ENCODE results near the gene RCSD1. TPM values are rescaled to one million over a fixed set of nuclear protein-coding genes. Genes with fewer than 3 reads are reported as not detected.

RCSD1 gene
- total RNA-seq, 1 experiment from 2014 or later, result 0.50 TPM

DNA sequence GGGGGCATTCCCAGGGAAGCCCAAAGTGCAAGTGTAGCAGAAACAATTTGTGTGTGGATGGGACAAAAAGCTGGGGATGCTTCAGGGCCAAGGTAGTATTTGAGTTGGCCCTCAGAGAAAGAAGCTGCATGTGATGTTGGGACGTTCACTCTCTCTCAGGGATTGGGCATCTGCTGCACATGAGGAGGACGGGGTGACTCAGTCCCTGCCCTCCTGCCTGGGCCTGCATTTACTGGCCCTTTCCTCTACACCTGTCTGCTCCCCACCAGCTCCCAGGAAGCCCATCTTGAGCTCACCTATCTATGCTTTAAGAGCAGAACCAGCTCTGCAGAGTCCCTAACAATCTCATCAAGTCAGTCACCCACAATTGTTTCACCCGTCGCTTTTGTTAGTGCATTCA lies 68.3 kb downstream of the RCSD1 start:
- no peak for TF ChIP-seq FOXJ3 (CRISPR knock-in tag; IDR thresholded peaks at IDR 0.05; ENCODE audit: borderline replicate concordance)
- TF ChIP-seq, protein P1, sequence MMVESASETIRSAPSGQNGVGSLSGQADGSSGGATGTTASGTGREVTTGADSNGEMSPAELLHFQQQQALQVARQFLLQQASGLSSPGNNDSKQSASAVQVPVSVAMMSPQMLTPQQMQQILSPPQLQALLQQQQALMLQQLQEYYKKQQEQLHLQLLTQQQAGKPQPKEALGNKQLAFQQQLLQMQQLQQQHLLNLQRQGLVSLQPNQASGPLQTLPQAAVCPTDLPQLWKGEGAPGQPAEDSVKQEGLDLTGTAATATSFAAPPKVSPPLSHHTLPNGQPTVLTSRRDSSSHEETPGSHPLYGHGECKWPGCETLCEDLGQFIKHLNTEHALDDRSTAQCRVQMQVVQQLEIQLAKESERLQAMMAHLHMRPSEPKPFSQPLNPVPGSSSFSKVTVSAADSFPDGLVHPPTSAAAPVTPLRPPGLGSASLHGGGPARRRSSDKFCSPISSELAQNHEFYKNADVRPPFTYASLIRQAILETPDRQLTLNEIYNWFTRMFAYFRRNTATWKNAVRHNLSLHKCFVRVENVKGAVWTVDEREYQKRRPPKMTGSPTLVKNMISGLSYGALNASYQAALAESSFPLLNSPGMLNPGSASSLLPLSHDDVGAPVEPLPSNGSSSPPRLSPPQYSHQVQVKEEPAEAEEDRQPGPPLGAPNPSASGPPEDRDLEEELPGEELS (CRISPR knock-in tag; IDR thresholded peaks at IDR 0.05), result no peak
- TF ChIP-seq, protein P2, sequence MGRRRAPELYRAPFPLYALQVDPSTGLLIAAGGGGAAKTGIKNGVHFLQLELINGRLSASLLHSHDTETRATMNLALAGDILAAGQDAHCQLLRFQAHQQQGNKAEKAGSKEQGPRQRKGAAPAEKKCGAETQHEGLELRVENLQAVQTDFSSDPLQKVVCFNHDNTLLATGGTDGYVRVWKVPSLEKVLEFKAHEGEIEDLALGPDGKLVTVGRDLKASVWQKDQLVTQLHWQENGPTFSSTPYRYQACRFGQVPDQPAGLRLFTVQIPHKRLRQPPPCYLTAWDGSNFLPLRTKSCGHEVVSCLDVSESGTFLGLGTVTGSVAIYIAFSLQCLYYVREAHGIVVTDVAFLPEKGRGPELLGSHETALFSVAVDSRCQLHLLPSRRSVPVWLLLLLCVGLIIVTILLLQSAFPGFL (CRISPR knock-in tag; IDR thresholded peaks at IDR 0.05; ENCODE audit: borderline replicate concordance), result no peak
- TF ChIP-seq TEAD1 (CRISPR knock-in tag; IDR thresholded peaks at IDR 0.05), result no peak
- TF ChIP-seq HMGA2 (CRISPR knock-in tag; IDR thresholded peaks at IDR 0.05), result no peak
- no peak for TF ChIP-seq ELF4 (CRISPR knock-in tag; IDR thresholded peaks at IDR 0.05; ENCODE audit: low read depth)
- no peak for TF ChIP-seq KAT7 (CRISPR knock-in tag; IDR thresholded peaks at IDR 0.05; ENCODE audit: borderline replicate concordance)
- no peak for TF ChIP-seq ZNF263 (CRISPR knock-in tag; IDR thresholded peaks at IDR 0.05; ENCODE audit: low read depth)
- H3K27ac Mint-ChIP-seq, result no peak overlapping the region
- ATAC-seq (no peak), DNase-seq (ENCODE audit: low spot score) (no peak)
- ChIA-PET POLR2A (no interaction called here), CTCF (interaction anchor here (0.7 to 3.1 kb wide), 2 partner anchors 11 to 18 kb away, joined by 3 to 22 read pairs; no protein-coding TSS in a partner anchor)
- H3K9me3 Mint-ChIP-seq, result no peaks in the 10 kb centered on the region
- no peaks in the 10 kb centered on the region for H3K36me3 Mint-ChIP-seq
- peaks cover 11% of the 10 kb centered on the region for H3K4me1 Mint-ChIP-seq
- peaks cover 5% of the 10 kb centered on the region for H3K27me3 Mint-ChIP-seq (ENCODE audit: low read depth)
- H3K4me3 Mint-ChIP-seq, result no peak overlapping the region

DNA sequence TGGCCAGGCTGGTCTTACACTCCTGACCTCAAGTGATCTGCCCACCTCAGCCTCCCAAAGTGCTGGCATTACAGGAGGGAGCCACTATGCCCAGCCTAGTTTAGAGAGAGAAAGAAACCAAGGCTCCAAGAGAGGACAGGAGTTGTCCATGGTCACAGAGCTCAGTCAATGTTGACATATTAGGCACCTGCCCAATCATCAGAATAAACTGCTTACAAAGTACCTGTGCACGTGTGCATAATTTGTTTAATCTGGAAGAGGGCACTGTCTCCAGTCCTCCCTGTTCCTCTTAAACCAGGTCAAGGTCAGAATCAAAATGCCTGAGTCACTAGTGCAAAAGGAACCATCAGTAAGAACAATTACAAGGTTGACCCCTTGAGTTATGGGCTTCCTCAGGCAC lies 71.5 kb downstream of the RCSD1 start:
- ChIA-PET CTCF (interaction anchor here (1.5 kb wide), 1 partner anchor 14 kb away, joined by 4 read pairs; no protein-coding TSS in a partner anchor), POLR2A (no interaction called here)
- TF ChIP-seq ZNF423 (CRISPR knock-in tag; IDR thresholded peaks at IDR 0.05), result no peak
- TF ChIP-seq OVOL2 (CRISPR knock-in tag; IDR thresholded peaks at IDR 0.05; ENCODE audit: borderline replicate concordance), result no peak
- Mint-ChIP-seq H3K9me3 (no peaks in the 10 kb centered on the region), H3K27ac (no peak overlapping the region), H3K27me3 (ENCODE audit: low read depth) (peaks cover 5% of the 10 kb centered on the region), H3K4me1 (peaks cover 26% of the 10 kb centered on the region), H3K4me3 (no peak overlapping the region), H3K36me3 (no peaks in the 10 kb centered on the region)
- DNase-seq (ENCODE audit: low spot score) (no peak), ATAC-seq (no peak)

DNA sequence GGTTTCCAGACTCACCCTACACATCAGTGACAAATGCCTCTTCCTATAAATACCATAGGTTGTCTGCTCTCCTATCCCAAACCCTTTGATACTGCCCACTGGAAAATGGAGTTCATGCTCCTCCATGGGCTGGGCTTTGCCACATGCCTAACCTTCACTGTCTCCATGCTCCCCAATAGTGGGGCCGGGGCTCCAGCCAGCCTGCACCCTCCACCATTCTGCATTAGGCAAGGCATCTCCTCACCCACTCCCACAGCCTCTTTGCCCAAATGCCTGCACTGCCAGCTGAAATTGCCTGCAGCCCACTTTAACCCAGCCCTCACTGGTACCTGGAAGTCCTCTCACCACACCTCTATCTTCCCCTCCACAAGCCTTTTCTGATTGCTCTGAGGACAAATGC lies 73.5 kb downstream of the RCSD1 start:
- H3K27me3 Mint-ChIP-seq (ENCODE audit: low read depth), result no peaks in the 10 kb centered on the region; the same call in none of the 2 replicates
- H3K4me3 Mint-ChIP-seq, result no peak overlapping the region
- CTCF ChIA-PET, result no interaction called here
- ATAC-seq (no peak), DNase-seq (ENCODE audit: low spot score) (no peak)
- H3K4me1 Mint-ChIP-seq, result peaks cover 37% of the 10 kb centered on the region
- no peaks in the 10 kb centered on the region for H3K36me3 Mint-ChIP-seq
- TF ChIP-seq ELF4 (CRISPR knock-in tag; IDR thresholded peaks at IDR 0.05; ENCODE audit: low read depth) (no peak), ESRRA (CRISPR knock-in tag; IDR thresholded peaks at IDR 0.05; ENCODE audit: borderline replicate concordance) (no peak), TP53 (CRISPR knock-in tag; IDR thresholded peaks at IDR 0.05) (no peak), SP1 (CRISPR knock-in tag; conservative IDR thresholded peaks at IDR 0.05) (no peak)
- TF ChIP-seq, protein P3, sequence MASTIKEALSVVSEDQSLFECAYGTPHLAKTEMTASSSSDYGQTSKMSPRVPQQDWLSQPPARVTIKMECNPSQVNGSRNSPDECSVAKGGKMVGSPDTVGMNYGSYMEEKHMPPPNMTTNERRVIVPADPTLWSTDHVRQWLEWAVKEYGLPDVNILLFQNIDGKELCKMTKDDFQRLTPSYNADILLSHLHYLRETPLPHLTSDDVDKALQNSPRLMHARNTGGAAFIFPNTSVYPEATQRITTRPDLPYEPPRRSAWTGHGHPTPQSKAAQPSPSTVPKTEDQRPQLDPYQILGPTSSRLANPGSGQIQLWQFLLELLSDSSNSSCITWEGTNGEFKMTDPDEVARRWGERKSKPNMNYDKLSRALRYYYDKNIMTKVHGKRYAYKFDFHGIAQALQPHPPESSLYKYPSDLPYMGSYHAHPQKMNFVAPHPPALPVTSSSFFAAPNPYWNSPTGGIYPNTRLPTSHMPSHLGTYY (CRISPR knock-in tag; IDR thresholded peaks at IDR 0.05), result no peak
- no peak overlapping the region for H3K27ac Mint-ChIP-seq
- H3K9me3 Mint-ChIP-seq, result no peaks in the 10 kb centered on the region
- POLR2A ChIA-PET, result no interaction called here

DNA sequence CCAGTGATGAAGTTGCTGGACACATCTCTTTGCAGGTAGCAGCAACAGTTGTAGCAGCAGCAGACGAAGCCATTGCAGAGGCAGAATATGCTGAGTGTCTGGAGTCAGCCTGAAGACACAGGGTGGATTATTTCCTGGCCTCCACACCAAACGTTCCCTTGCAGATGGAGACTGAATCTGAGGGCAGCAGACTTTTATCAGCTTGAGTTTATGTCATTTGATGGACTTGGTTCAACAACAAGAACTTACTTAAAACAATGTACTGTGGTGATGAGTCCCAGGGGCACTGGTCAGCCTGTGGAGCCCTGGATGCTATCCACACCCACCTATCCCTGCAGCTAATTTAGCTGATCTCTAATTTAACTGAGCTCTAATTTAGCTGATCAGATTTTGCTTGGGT lies 74.7 kb downstream of the RCSD1 start:
- Mint-ChIP-seq H3K4me3 (no peak overlapping the region), H3K27ac (no peak overlapping the region), H3K27me3 (ENCODE audit: low read depth) (no peaks in the 10 kb centered on the region; the same call in none of the 2 replicates), H3K36me3 (no peaks in the 10 kb centered on the region), H3K9me3 (no peaks in the 10 kb centered on the region), H3K4me1 (peaks cover 44% of the 10 kb centered on the region)
- no peak for ATAC-seq
- POLR2A ChIA-PET, result no interaction called here
- CTCF ChIA-PET, result interaction anchor here (0.7 to 2.6 kb wide), 4 partner anchors 12 to 98 kb away, joined by 3 to 11 read pairs (median 4); no protein-coding TSS in a partner anchor
- TF ChIP-seq ETV6 (CRISPR knock-in tag; IDR thresholded peaks at IDR 0.05) (no peak), ZNF232 (CRISPR knock-in tag; IDR thresholded peaks at IDR 0.05) (no peak), ESRRA (CRISPR knock-in tag; IDR thresholded peaks at IDR 0.05; ENCODE audit: borderline replicate concordance) (no peak), MYBL2 (CRISPR knock-in tag; IDR thresholded peaks at IDR 0.05) (no peak), FOXJ3 (CRISPR knock-in tag; IDR thresholded peaks at IDR 0.05; ENCODE audit: borderline replicate concordance) (no peak)
- TF ChIP-seq, protein P4, sequence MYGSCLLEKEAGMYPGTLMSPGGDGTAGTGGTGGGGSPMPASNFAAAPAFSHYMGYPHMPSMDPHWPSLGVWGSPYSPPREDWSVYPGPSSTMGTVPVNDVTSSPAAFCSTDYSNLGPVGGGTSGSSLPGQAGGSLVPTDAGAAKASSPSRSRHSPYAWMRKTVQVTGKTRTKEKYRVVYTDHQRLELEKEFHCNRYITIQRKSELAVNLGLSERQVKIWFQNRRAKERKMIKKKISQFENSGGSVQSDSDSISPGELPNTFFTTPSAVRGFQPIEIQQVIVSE (CRISPR knock-in tag; IDR thresholded peaks at IDR 0.05; ENCODE audit: borderline replicate concordance), result no peak
- TF ChIP-seq, protein P3 (CRISPR knock-in tag; IDR thresholded peaks at IDR 0.05), result no peak
- TF ChIP-seq, protein P5, sequence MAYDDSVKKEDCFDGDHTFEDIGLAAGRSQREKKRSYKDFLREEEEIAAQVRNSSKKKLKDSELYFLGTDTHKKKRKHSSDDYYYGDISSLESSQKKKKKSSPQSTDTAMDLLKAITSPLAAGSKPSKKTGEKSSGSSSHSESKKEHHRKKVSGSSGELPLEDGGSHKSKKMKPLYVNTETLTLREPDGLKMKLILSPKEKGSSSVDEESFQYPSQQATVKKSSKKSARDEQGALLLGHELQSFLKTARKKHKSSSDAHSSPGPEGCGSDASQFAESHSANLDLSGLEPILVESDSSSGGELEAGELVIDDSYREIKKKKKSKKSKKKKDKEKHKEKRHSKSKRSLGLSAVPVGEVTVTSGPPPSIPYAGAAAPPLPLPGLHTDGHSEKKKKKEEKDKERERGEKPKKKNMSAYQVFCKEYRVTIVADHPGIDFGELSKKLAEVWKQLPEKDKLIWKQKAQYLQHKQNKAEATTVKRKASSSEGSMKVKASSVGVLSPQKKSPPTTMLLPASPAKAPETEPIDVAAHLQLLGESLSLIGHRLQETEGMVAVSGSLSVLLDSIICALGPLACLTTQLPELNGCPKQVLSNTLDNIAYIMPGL (CRISPR knock-in tag; IDR thresholded peaks at IDR 0.05), result no peak
- no peak for DNase-seq (ENCODE audit: low spot score)

Measured in WTC11 (cell line).